PC-9 (cell line): Measurements from ENCODE around the gene BBIP1. TPM values are rescaled to one million over a fixed set of nuclear protein-coding genes. Genes with fewer than 3 reads are reported as not detected.

Experiments
- BruUV-seq: library from RNA; stranded (reverse); fragments of 400-500 nt; replicated peaks from 2 replicates; lab custom pipeline; 2021; lab: Mats Ljungman, UMichigan
- CTCF ChIA-PET: fragments of 300-600 bp; sonication (Branson Sonifier 250); formaldehyde crosslinking; loops from one replicate; lab custom pipeline; 2022; ENCODE audit warnings: antibody characterized with exemption; lab: Charles Lee
- POLR2A ChIA-PET: fragments of 300-600 bp; sonication (Branson Sonifier 250); formaldehyde crosslinking; loops from one replicate; lab custom pipeline; 2022; ENCODE audit warnings: antibody characterized with exemption; ENCODE audit not compliant: unreplicated experiment; lab: Charles Lee
- DNase-seq, 2 experiments: peaks; one replicate each; pipeline versions ENCODE4 v3.0.0 to v3.0.0-alpha.2; 2015 to 2022; ENCODE audit warnings: mixed read lengths in 1 of 2
- H2AFZ ChIP-seq: fragments of 200-600 bp; sonication (generic); 2 replicates; pipeline ENCODE4 v1.8.1; 2017; ENCODE audit warnings: antibody characterized with exemption
- H3F3A ChIP-seq: fragments of 200-600 bp; sonication (generic); 2 replicates; pipeline ENCODE4 v1.8.1; 2017; ENCODE audit warnings: antibody characterized with exemption, mild to moderate bottlenecking, low read depth; ENCODE audit not compliant: insufficient read depth
- H3K27ac ChIP-seq: fragments of 200-600 bp; sonication (generic); 2 replicates; pipeline ENCODE4 v1.6.1; 2016; ENCODE audit warnings: mixed run types
- H3K27me3 ChIP-seq: fragments of 200-600 bp; sonication (generic); 2 replicates; pipeline ENCODE4 v1.6.1; 2016; ENCODE audit warnings: low read depth, mixed run types; ENCODE audit not compliant: insufficient read depth
- H3K36me3 ChIP-seq: fragments of 200-600 bp; sonication (generic); 2 replicates; pipeline ENCODE4 v1.6.1; 2016; ENCODE audit warnings: low read depth, mixed run types
- H3K4me1 ChIP-seq: fragments of 200-600 bp; sonication (generic); replicated peaks from 2 replicates; pipeline ENCODE4 v1.6.1; 2016; ENCODE audit warnings: mixed run types; ENCODE audit not compliant: insufficient read depth
- H3K4me2 ChIP-seq: fragments of 200-600 bp; sonication (generic); 2 replicates; pipeline ENCODE4 v1.6.1; 2017; ENCODE audit warnings: mixed run types
- H3K4me3 ChIP-seq: fragments of 200-600 bp; sonication (generic); 2 replicates; pipeline ENCODE4 v1.6.1; 2016; ENCODE audit warnings: mixed run types
- H3K79me2 ChIP-seq: fragments of 200-600 bp; sonication (generic); 2 replicates; pipeline ENCODE4 v1.6.1; 2017; ENCODE audit warnings: low read depth, mixed run types
- H3K9me2 ChIP-seq: fragments of 200-600 bp; sonication (generic); 2 replicates; pipeline ENCODE4 v1.8.1; 2017; ENCODE audit warnings: mild to moderate bottlenecking; ENCODE audit not compliant: insufficient read depth
- H3K9me3 ChIP-seq: fragments of 200-600 bp; sonication (generic); 2 replicates; pipeline ENCODE4 v1.8.1; 2016; ENCODE audit warnings: low read depth; ENCODE audit not compliant: insufficient read depth
- H4K20me1 ChIP-seq: fragments of 200-600 bp; sonication (generic); 2 replicates; pipeline ENCODE4 v1.8.1; 2017; ENCODE audit not compliant: insufficient read depth
- CTCF ChIP-seq: fragments of 200-600 bp; sonication (generic); conservative IDR thresholded peaks from 2 replicates; pipeline ENCODE4 v1.6.1; 2017; ENCODE audit warnings: mixed run types, antibody characterized with exemption, mild to moderate bottlenecking, moderate library complexity
- EZH2 ChIP-seq: fragments of 200-600 bp; sonication (generic); IDR thresholded peaks from 2 replicates; pipeline ENCODE4 v1.8.0; 2017; ENCODE audit warnings: antibody characterized with exemption, low read depth
- intact Hi-C: fragments of 100-400 bp; cut with micrococcal nuclease; formaldehyde crosslinking; loops from one replicate; pipeline ENCODE4 v1.10.0; 2022; ENCODE audit not compliant: unreplicated experiment
- total RNA-seq: library from RNA; stranded (reverse); gene quantifications from 2 replicates; pipeline ENCODE4 v1.2.3, GENCODE V29; 2021

The BBIP1 gene
- total RNA-seq, 1 experiment from 2014 or later: 14.9 TPM

- intact Hi-C loops: no loop called here
- Histone ChIP-seq H3K79me2 (peaks cover 6% of the 10 kb centered on the region; the same call in 1 of the 2 replicates), H3F3A (no peaks in the 10 kb centered on the region), H3K36me3 (no peaks in the 10 kb centered on the region), H3K4me2 (no peak overlapping the region), H3K27me3 (no peaks in the 10 kb centered on the region), H2AFZ (no peak overlapping the region), H3K4me1 (no peaks in the 10 kb centered on the region), H3K9me2 (no peaks in the 10 kb centered on the region), H4K20me1 (no peaks in the 10 kb centered on the region), H3K4me3 (no peak overlapping the region), H3K27ac (no peak overlapping the region), H3K9me3 (no peaks in the 10 kb centered on the region)
- ChIA-PET POLR2A (no interaction called here), CTCF (no interaction called here)
- DNase-seq: no peak
- TF ChIP-seq CTCF: no peak
- no peak for TF ChIP-seq EZH2
- BruUV-seq: no TSS peak
Observed at GRCh38 chr10:110947061-110947595, 28.1 kb upstream of the BBIP1 start.

- H4K20me1 ChIP-seq: no peaks in the 10 kb centered on the region
- H3K79me2 ChIP-seq: peaks cover 6% of the 10 kb centered on the region; the same call in 1 of the 2 replicates
- H3K4me3 ChIP-seq: no peak overlapping the region
- no peaks in the 10 kb centered on the region for H3K4me1 ChIP-seq
- ChIA-PET POLR2A (no interaction called here), CTCF (no interaction called here)
- H2AFZ ChIP-seq: no peak overlapping the region
- intact Hi-C loops: no loop called here
- TF ChIP-seq CTCF (no peak), EZH2 (no peak)
- H3K4me2 ChIP-seq: no peak overlapping the region
- no peaks in the 10 kb centered on the region for H3K27me3 ChIP-seq
- H3K9me2 ChIP-seq: no peaks in the 10 kb centered on the region
- DNase-seq: no peak
- no TSS peak for BruUV-seq
- H3K27ac ChIP-seq: no peak overlapping the region
- H3K9me3 ChIP-seq: no peaks in the 10 kb centered on the region
- H3K36me3 ChIP-seq: no peaks in the 10 kb centered on the region
- H3F3A ChIP-seq: no peaks in the 10 kb centered on the region
Observed at GRCh38 chr10:110946496-110946895, 27.5 kb upstream of the BBIP1 start.

- no peak for DNase-seq
- H4K20me1 ChIP-seq: no peaks in the 10 kb centered on the region
- ChIA-PET CTCF (no interaction called here), POLR2A (no interaction called here)
- H3K9me3 ChIP-seq: no peaks in the 10 kb centered on the region
- H3K36me3 ChIP-seq: no peaks in the 10 kb centered on the region
- H3K4me2 ChIP-seq: no peak overlapping the region
- H2AFZ ChIP-seq: no peak overlapping the region
- H3K79me2 ChIP-seq: peaks cover 6% of the 10 kb centered on the region; the same call in 1 of the 2 replicates
- no peak overlapping the region for H3K4me3 ChIP-seq
- intact Hi-C loops: no loop called here
- TF ChIP-seq CTCF (no peak), EZH2 (no peak)
- H3K4me1 ChIP-seq: no peaks in the 10 kb centered on the region
- no peak overlapping the region for H3K27ac ChIP-seq
- BruUV-seq: no TSS peak
- H3K27me3 ChIP-seq: no peaks in the 10 kb centered on the region
- H3F3A ChIP-seq: no peaks in the 10 kb centered on the region
- no peaks in the 10 kb centered on the region for H3K9me2 ChIP-seq
Observed at GRCh38 chr10:110944792-110945396, 25.9 kb upstream of the BBIP1 start.
